GM12878 (cell line): ENCODE data around the gene ULBP3. TPM values are rescaled to one million over a fixed set of nuclear protein-coding genes. Genes with fewer than 3 reads are reported as not detected.

Experiments used
- ATAC-seq: fragments of 200-7000 bp; cut with Tn5 transposase; 3 replicates; pipeline ENCODE4 v1.9.1; 2020; ENCODE audit warnings: mild to moderate bottlenecking, moderate library complexity
- BruUV-seq: library from RNA; stranded (reverse); fragments of 400-500 nt; replicated peaks from 2 replicates; lab custom pipeline; 2021; lab: Mats Ljungman, UMichigan
- CTCF ChIA-PET: fragments of 300-600 bp; sonication (Branson Sonifier 250); formaldehyde crosslinking; extraction: SDS; loops from one replicate; lab custom pipeline; 2021; ENCODE audit warnings: inconsistent platforms; lab: Yijun Ruan, JAX
- POLR2A ChIA-PET: fragments of 350-600 bp; formaldehyde crosslinking; extraction: SDS; loops from one replicate; lab custom pipeline; 2021; ENCODE audit warnings: inconsistent platforms; lab: Charles Lee
- RAD21 ChIA-PET: fragments of 300-600 bp; sonication (Branson Sonifier 250); formaldehyde crosslinking; loops from one replicate; lab custom pipeline; 2023; ENCODE audit warnings: antibody characterized with exemption; ENCODE audit not compliant: unreplicated experiment; lab: Charles Lee
- SMC1A ChIA-PET: fragments of 300-600 bp; sonication (Branson Sonifier 250); formaldehyde crosslinking; loops from one replicate; lab custom pipeline; 2023; ENCODE audit not compliant: unreplicated experiment, uncharacterized antibody; lab: Charles Lee
- DNase-seq: peaks from one replicate; pipeline ENCODE4 v3.0.0-alpha.2; 2011; ENCODE audit warnings: low read depth, low spot score
- FAIRE-seq: peaks from 3 replicates; lab custom pipeline; 2011; peaks lifted over from hg19 to GRCh38; lab: Jason Lieb, UNC
- H2AFZ ChIP-seq: 2 replicates; pipeline ENCODE4 v1.6.0; 2011; ENCODE audit warnings: low read depth, low read length, control low read depth; ENCODE audit not compliant: control insufficient read depth
- H3K27ac ChIP-seq: 2 replicates; pipeline ENCODE4 v1.5.1; 2011; ENCODE audit warnings: control low read depth; ENCODE audit not compliant: control insufficient read depth, insufficient read depth
- H3K27me3 ChIP-seq, 2 experiments: replicated peaks in 1 of 2; 2 replicates each; pipeline versions ENCODE4 v1.6.0 to v1.6.1; 2011; ENCODE audit warnings: low read length in 1 of 2; ENCODE audit not compliant: control insufficient read depth in 2 of 2, insufficient read depth in 2 of 2
- H3K36me3 ChIP-seq, 2 experiments: 2 replicates each; pipeline ENCODE4 v1.5.1; 2011; ENCODE audit warnings: low read length in 1 of 2; ENCODE audit not compliant: control insufficient read depth in 2 of 2, insufficient read depth in 2 of 2
- H3K4me1 ChIP-seq: 2 replicates; pipeline ENCODE4 v1.6.1; 2011; ENCODE audit warnings: mild to moderate bottlenecking, low read length, moderate library complexity, mixed read lengths; ENCODE audit not compliant: control insufficient read depth, insufficient read depth
- H3K4me2 ChIP-seq: 2 replicates; pipeline ENCODE4 v1.6.0; 2011; ENCODE audit warnings: control low read depth; ENCODE audit not compliant: control insufficient read depth, insufficient read depth
- H3K4me3 ChIP-seq: fragments of 200-600 bp; sonication (generic); 2 replicates; pipeline ENCODE4 v1.5.1; 2016
- H3K79me2 ChIP-seq: 2 replicates; pipeline ENCODE4 v1.6.0; 2011; ENCODE audit warnings: low read length; ENCODE audit not compliant: control insufficient read depth, insufficient read depth
- H3K9ac ChIP-seq: 2 replicates; pipeline ENCODE4 v1.8.0; 2011; ENCODE audit warnings: low read length, control low read depth, mixed read lengths; ENCODE audit not compliant: control insufficient read depth, insufficient read depth
- H3K9me3 ChIP-seq: replicated peaks from 3 replicates; pipeline ENCODE4 v1.5.1; 2011; ENCODE audit warnings: mild to moderate bottlenecking, low read length; ENCODE audit not compliant: control insufficient read depth, insufficient read depth
- H4K20me1 ChIP-seq: 2 replicates; pipeline ENCODE4 v1.6.0; 2011; ENCODE audit not compliant: control insufficient read depth, insufficient read depth
- BMI1 ChIP-seq: fragments of 450-650 bp; IDR thresholded peaks from 2 replicates; pipeline ENCODE4 v1.6.1; 2016; ENCODE audit warnings: mild to moderate bottlenecking, moderate library complexity, borderline replicate concordance
- BRCA1 ChIP-seq: IDR thresholded peaks from 2 replicates; pipeline ENCODE4 v1.6.1; 2011; ENCODE audit warnings: low read depth, low read length, improper control_type of control experiment
- EP300 ChIP-seq, 2 experiments: fragments of 150-350 bp in 1 of 2; IDR thresholded peaks; 2 replicates each; pipeline ENCODE4 v1.6.1; 2011 to 2012; ENCODE audit warnings: low read depth in 2 of 2, low read length in 2 of 2, borderline replicate concordance in 1 of 2, improper control_type of control experiment in 1 of 2, inconsistent platforms in 1 of 2; ENCODE audit not compliant: control insufficient read depth in 1 of 2
- FOXM1 ChIP-seq: IDR thresholded peaks from 2 replicates; pipeline ENCODE4 v1.6.1; 2012; ENCODE audit warnings: low read depth, mild to moderate bottlenecking, inconsistent platforms, low read length, moderate library complexity
- HDGF ChIP-seq: fragments of 450-650 bp; IDR thresholded peaks from 2 replicates; pipeline ENCODE4 v1.6.1; 2016; ENCODE audit warnings: antibody characterized with exemption
- IKZF2 ChIP-seq, 2 experiments: fragments of 450-650 bp; IDR thresholded peaks; 2 replicates each; pipeline ENCODE4 v1.6.1; 2017; ENCODE audit warnings: mild to moderate bottlenecking in 2 of 2, moderate library complexity in 2 of 2
- IRF3 ChIP-seq: fragments of 450-650 bp; IDR thresholded peaks from 2 replicates; pipeline ENCODE4 v1.6.1; 2014; ENCODE audit warnings: mild to moderate bottlenecking
- JUNB ChIP-seq: IDR thresholded peaks from 2 replicates; pipeline ENCODE4 v1.6.1; 2016; ENCODE audit warnings: antibody characterized with exemption, mild to moderate bottlenecking
- RELA ChIP-seq: fragments of 450-650 bp; IDR thresholded peaks from 2 replicates; pipeline ENCODE4 v1.8.0; 2014; ENCODE audit warnings: borderline replicate concordance; ENCODE audit not compliant: partially characterized antibody
- SPI1 ChIP-seq: IDR thresholded peaks from 2 replicates; pipeline ENCODE4 v1.6.1; 2011; ENCODE audit warnings: low read depth, mild to moderate bottlenecking, low read length, moderate library complexity, borderline replicate concordance; ENCODE audit not compliant: insufficient read depth
- SREBF1 ChIP-seq: IDR thresholded peaks from 2 replicates; pipeline ENCODE4 v1.6.1; 2012; ENCODE audit warnings: mild to moderate bottlenecking, low read length
- STAT1 ChIP-seq: fragments of 450-650 bp; conservative IDR thresholded peaks from 2 replicates; pipeline ENCODE4 v1.6.1; 2014; ENCODE audit warnings: antibody characterized with exemption, mild to moderate bottlenecking
- WGBS: methylation state at CpG from one replicate; pipeline ENCODE4 v1.1.6; 2016; ENCODE audit warnings: low lambda C conversion rate; ENCODE audit not compliant: insufficient replicate concordance, insufficient coverage; ENCODE audit errors: missing lambda C conversion rate; 5-methylcytosine and 5-hydroxymethylcytosine counted together
- in situ Hi-C: fragments of 300-500 bp; cut with MboI; formaldehyde crosslinking; loops from 9 replicates; pipeline ENCODE4 v1.14.3; 2018; ENCODE audit warnings: mixed read lengths
- intact Hi-C: fragments of 100-400 bp; cut with micrococcal nuclease; formaldehyde crosslinking; loops from one replicate; pipeline ENCODE4 v1.14.2; 2022; ENCODE audit not compliant: unreplicated experiment
- polyA plus RNA-seq, 11 experiments: library from polyadenylated mRNA; depleted of rRNA in 4 of 11; unstranded in 6 of 11; stranded (reverse) in 5 of 11; fragments of >200 nt; fragmentation: Nextera tagmentation in 4 of 11; fragmentation: Illumina TruSeq in 1 of 11; extraction: Ambion mirVana in 4 of 11; extraction: Trizol in 1 of 11; gene quantifications; 1 replicate in 1 of 11; 2 replicates in 10 of 11; pipeline versions ENCODE4 v1.2.1 to v1.2.3, GENCODE V29; 2011 to 2016; ENCODE audit warnings: inconsistent platforms in 2 of 11, missing spikeins in 2 of 11, low read depth in 1 of 11
- total RNA-seq, 4 experiments: library from RNA; depleted of rRNA in 3 of 4; stranded (reverse); fragments of >200 nt in 3 of 4; fragmentation: Illumina TruSeq in 1 of 4; extraction: Trizol in 1 of 4; gene quantifications; 2 replicates each; pipeline versions ENCODE4 v1.2.1 to v1.2.3, GENCODE V29; 2013 to 2021

The ULBP3 gene
- total and polyA plus RNA-seq, 10 of the 15 experiments (the other 5 are each of a cell fraction or from before 2014, with no cell fraction given) = 0.08 to 0.16 TPM; not detected in 8

DNA sequence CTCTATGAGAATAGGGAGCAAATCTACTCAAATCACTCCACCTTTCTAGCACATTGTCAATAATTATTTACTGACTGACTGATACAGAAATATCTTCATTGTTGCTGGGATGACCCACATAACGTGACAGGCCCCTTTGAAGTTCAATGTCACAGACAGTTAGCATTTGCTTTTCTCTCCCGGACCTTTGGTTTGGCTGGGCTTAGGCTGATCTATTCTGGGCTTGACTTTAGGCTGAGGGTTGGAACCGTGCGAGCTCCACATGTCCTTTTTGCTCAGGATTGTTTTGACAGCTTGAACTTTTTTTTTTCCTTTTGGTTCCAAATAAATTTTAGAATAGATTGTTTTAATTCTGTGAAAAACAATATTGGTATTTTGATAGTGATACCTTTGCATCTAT is 12.0 kb downstream of the ULBP3 start:
- in situ Hi-C loops = no loop called here
- peaks cover 2 to 5% of the 10 kb centered on the region in 2 experiments; a peak in 2 of 4 replicates for H3K27me3 ChIP-seq

DNA sequence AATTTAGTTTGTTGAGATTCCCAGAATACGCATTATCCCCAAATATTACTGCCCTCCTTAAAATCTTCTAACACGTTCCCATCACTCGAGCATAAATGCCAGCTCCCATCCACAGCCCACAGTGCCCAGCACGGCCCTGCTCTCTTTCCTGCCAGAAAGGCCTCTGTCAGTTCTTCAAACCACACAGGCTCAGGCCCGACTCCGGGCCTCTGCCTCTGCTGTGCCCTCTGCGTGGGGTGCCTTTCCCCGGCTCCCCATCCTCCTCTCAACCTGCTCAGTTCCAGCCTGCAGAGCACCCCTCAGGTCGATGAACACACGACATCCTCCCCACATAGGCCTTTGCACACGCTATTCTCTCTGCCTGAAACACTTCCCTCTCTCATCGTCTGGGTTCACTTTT is 12.8 kb downstream of the ULBP3 start:
- RAD21 ChIA-PET = no interaction called here
- H3K4me3 ChIP-seq = no peak overlapping the region
- no peaks in the 10 kb centered on the region for H3K4me1 ChIP-seq
- POLR2A ChIA-PET = no interaction called here
- H3K79me2 ChIP-seq = no peaks in the 10 kb centered on the region
- CTCF ChIA-PET = interaction anchor here (2.6 to 3.5 kb wide), 2 partner anchors 24 to 339 kb away, joined by 7 to 17 read pairs; no protein-coding TSS in a partner anchor
- H3K36me3 ChIP-seq = no peaks in the 10 kb centered on the region
- no peak overlapping the region for H3K9ac ChIP-seq
- DNase-seq = no peak
- H3K27ac ChIP-seq = no peak overlapping the region
- H3K4me2 ChIP-seq = no peak overlapping the region
- no peak overlapping the region for H2AFZ ChIP-seq
- BruUV-seq = no TSS peak
- TF ChIP-seq STAT1 (no peak), IRF3 (no peak)
- 31% methylated on average over 12 of the region's 12 CpGs for WGBS
- H3K27me3 ChIP-seq = peaks cover 2 to 5% of the 10 kb centered on the region in 2 experiments; a peak in 2 of 4 replicates
- no peaks in the 10 kb centered on the region; the same call in 2 of the 3 replicates for H3K9me3 ChIP-seq
- SMC1A ChIA-PET = interaction anchor here (0.7 to 0.9 kb wide), 2 partner anchors 17 to 338 kb away, joined by 3 read pairs; no protein-coding TSS in a partner anchor
- no peak for FAIRE-seq
- intact Hi-C loops (no loop called here), in situ Hi-C loops (no loop called here)
- H4K20me1 ChIP-seq = no peaks in the 10 kb centered on the region
- ATAC-seq = no peak

More for the DNA sequence above, 12.0 kb downstream of the ULBP3 start:
- H3K4me3 ChIP-seq = no peak overlapping the region
- SMC1A ChIA-PET = interaction anchor here (0.7 kb wide), 1 partner anchor 47 kb away, joined by 3 read pairs; no protein-coding TSS in a partner anchor
- ATAC-seq (no peak), DNase-seq (no peak), FAIRE-seq (no peak)
- TF ChIP-seq FOXM1 (no peak), BRCA1 (no peak), HDGF (no peak), SREBF1 (no peak), BMI1 (no peak), EP300 (IDR thresholded peaks at IDR 0.05; ENCODE audit: borderline replicate concordance in 1 of 2, control insufficient read depth in 1 of 2, low read depth in 2 of 2, low read length in 2 of 2) (no peak), JUNB (no peak), SPI1 (no peak), IKZF2 (IDR thresholded peaks at IDR 0.05) (no peak), RELA (no peak)
- no peak overlapping the region for H3K4me2 ChIP-seq
- no peak overlapping the region for H2AFZ ChIP-seq
- intact Hi-C loops = no loop called here
- no peaks in the 10 kb centered on the region; the same call in 2 of the 3 replicates for H3K9me3 ChIP-seq
- RAD21 ChIA-PET = no interaction called here
- CTCF ChIA-PET = interaction anchor here (0.6 to 2.6 kb wide), 4 partner anchors 40 to 621 kb away, joined by 3 to 7 read pairs (median 4); no protein-coding TSS in a partner anchor
- H3K4me1 ChIP-seq = no peaks in the 10 kb centered on the region
- H3K27ac ChIP-seq = no peak overlapping the region
- WGBS = 39% methylated on average over 4 of the region's 4 CpGs
- BruUV-seq = no TSS peak
- H3K79me2 ChIP-seq = no peaks in the 10 kb centered on the region
- no peaks in the 10 kb centered on the region for H3K36me3 ChIP-seq
- no peaks in the 10 kb centered on the region for H4K20me1 ChIP-seq
- no peak overlapping the region for H3K9ac ChIP-seq
- POLR2A ChIA-PET = no interaction called here
